Central memory CD4-positive, alpha-beta T cell (primary cell): ENCODE measurements around the gene DCAF10.
"Not testable (repeated sequence)": the region's sequence is repeated elsewhere in the genome, so short reads cannot be mapped to it uniquely, and the experiment has no call there.

Source experiments
- DNase-seq: peaks from one replicate; pipeline ENCODE4 v3.0.0; 2022

DCAF10 gene

DNA sequence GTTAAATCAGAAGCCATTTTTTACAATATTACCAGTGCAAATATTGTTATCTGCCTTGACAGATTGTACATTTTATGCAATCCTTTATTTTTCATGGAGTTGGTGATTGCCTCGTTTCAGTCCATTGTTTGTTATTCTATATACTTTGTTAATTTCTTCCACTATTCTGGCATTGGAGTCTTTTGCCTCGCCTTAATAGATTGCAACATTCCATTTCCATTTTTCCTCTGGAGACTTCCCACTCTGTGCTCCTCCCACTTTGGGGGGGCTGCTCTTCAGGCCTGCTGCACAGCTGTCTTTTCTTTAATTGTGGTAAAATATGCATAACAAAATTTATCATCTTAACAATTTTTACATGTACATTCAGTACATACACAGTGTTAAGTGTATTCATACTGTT lies 4.4 kb upstream of the DCAF10 start:
- DNase-seq, result no peak

DNA sequence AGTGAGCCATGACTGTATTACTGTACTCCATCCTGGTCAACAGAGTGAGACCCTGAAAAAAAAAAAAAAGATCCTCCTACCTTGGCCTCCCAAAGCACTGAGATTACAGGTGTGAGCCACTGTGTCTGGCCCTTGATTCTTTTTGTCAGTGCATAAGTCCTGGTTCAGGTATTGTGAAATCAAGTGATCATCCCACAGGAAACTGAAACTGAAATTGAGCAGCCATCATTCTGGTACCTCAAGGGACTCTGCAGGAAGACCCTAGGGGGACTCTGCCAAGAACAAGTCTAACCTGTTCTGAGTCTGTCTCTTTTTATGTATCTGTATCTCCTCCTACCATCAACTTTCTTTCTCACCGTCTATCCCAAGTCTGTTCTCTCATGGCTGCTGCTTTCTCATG lies 1.9 kb upstream of the DCAF10 start:
- DNase-seq, result no peak

- DNase-seq, result no peak
Measured at GRCh38 chr9:37801287-37801850, 772 bp downstream of the DCAF10 start.

GRCh38 chr9:37801959-37802711 lies 1.5 kb downstream of the DCAF10 start:
- DNase-seq, result no peak

DNA sequence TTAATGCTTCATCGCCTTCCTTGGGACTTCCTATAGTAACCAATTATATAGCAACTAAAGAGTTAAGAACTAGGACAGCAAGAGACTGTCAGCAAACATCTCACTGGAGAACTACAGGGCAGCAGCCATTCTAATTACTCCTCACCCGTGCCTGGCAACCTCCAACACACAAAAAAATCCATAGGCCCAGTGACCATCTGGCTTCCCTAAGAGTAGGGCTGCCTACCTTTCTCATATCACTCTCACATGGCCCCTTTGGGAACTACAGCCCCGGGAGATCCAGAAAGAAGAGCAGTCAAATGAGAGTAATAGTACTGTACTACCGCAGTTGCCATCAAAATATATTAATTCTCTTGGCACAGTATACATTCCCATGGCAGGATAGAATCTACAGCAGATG lies 5.7 kb downstream of the DCAF10 start:
- no peak for DNase-seq

- DNase-seq, result not testable (repeated sequence)
Measured at GRCh38 chr9:37809676-37810075, 9.1 kb downstream of the DCAF10 start.

- DNase-seq, result no peak
Measured at GRCh38 chr9:37811906-37812476, 11.4 kb downstream of the DCAF10 start.

DNA sequence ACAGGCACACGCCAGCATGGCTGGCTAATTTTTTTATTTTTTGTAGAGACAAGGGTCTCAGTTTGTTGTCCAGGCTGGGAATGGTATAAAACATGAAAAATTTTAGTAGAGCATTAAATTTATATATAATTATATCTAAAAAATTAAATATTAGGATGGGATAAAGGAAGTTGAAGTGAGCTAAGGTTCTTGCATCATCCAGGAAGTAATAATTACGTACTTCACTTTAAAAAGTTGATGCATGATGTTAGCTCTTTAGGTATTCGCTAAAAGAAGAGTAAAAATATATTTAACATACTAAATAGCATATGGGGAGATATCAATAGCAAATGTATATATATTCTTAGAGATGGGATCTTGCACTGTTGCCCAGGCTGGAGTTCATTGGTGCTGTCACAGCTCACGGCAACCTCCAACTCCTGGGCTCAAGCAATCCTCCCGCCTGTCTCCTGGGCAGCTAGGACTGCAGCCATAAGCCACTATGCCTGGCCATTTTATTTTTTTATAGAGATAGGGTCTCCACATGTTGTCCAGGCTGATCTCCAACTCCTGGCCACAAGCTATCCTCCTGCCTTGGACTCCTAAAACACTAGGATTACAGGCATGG lies 12.3 kb downstream of the DCAF10 start:
- DNase-seq, result no peak

DNA sequence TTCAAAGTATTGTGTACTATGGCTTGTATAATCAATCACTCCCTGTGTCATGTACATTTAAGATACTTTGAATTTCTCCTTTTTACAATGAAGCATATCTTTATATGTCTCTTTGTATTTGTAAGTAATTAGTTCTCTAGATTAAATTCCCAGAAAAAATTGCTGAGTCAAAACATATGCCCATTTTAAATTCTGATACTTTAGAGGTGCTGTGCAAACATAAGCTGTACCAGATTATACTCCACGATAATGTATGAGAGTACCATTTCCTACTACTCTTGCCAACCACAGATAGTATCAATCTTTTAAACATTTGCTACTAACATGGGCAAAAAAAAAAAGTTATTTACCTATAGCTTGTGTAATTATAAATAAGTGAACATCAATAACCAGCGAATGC lies 18.3 kb downstream of the DCAF10 start:
- no peak for DNase-seq

DNA sequence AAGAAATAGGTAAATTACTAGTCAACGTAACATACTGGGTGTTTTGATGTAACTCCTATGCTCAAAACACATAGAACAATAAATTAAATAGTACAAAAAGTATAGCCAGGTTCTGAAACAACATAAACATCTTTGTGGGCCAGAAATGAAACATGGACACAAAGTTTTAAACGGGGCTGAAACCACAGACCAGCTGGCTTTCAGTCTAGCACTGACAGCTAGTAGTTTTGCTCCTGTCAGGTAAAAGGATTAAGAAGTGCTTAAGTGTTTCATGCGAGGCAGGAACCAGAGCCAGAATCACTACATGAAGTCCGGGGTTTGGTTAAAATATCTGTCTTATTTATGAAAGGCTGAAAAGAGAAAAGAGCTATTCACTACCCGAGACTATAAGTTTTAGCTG lies 19.5 kb downstream of the DCAF10 start:
- no peak for DNase-seq

- not testable (repeated sequence) for DNase-seq
Measured at GRCh38 chr9:37825174-37825573, 24.6 kb downstream of the DCAF10 start.

- no peak for DNase-seq
Measured at GRCh38 chr9:37827483-37828165, 27.0 kb downstream of the DCAF10 start.

DNA sequence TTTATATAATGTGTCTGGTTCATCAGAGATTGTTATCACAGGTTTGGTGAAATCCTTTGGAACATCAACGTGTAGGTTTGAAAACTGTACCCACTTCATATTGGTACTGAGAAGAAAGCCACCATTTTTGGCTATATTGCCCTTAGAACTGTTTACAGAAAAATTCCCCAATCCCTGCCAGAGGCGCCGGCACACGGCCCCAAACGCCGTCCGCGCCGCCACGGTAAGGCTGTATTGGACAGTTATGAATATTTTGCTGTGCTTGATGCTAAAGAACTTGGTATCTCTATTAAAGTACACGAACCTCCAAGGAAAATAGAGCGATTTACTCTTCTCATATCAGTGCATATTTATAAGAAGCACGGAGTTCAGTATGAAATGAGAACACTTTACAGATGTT lies 35.2 kb downstream of the DCAF10 start:
- DNase-seq, result no peak

GRCh38 chr9:37836386-37836785 lies 35.8 kb downstream of the DCAF10 start:
- no peak for DNase-seq

DNA sequence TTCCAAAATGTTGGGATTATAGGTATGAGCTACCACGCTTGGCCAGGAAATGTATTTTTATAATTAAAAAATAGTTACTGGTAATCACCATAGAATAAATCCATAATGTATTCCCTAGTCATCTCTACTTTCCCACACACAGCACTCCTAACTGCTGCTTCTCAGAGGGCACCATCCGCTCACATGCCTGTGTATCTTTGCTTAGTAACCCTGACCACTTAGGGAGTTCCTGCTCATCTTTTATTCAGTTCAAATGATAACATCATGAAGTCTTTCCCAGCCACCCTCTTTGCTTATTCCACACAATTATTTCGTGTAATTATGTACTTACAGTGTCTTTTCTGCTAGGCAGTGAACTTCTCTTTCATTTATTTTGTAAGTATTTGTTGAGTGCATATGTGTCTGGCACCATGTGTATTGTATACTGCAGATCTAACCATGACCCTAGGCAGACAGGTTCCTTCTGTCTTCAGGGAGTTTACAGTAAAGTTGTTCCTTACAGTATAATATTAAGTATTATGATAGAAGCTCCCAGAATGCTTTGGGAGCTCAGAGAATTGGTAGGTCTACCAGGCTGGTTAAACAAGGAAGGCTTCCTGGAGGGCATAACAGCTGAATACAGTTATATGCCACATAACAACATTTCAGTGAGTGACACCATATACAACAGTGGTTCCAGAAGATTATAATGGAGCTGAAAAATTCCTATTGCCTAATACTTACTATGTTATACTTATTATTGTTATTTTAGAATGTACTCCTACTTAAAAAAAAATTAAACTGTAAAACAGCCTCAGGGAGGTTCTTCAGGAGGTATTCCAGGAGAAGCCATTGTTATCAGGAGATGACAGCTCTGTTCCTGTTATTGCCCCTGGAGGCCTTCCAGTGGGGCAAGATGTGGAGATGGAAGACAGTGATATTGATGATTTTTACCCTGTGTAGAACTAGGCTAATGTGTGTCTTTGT lies 39.2 kb downstream of the DCAF10 start:
- no peak for DNase-seq

- DNase-seq, result no peak
Measured at GRCh38 chr9:37840560-37841194, 40.1 kb downstream of the DCAF10 start.

DNA sequence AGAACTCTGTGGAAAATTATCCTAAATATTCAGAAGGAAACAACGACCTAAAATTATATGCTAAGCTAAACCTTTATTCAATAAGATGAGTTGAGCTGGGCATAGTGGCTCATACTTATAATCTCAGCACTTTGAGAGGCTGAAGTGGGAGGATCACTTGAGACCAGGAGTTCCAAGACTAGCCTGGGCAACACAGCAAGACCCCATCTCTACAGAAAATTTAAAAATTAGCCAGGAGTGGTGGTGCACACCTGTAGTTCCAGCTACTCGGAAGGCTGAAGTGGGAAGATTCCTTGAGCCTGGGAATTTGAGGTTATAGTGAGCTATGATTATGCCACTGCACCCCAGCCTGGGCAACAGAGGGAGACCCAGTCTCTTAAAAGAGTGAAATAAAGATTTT lies 51.6 kb downstream of the DCAF10 start:
- no peak for DNase-seq

- no peak for DNase-seq
Measured at GRCh38 chr9:37856551-37856950, 56.0 kb downstream of the DCAF10 start.

- no peak for DNase-seq
Measured at GRCh38 chr9:37859043-37859442, 58.4 kb downstream of the DCAF10 start.

DNA sequence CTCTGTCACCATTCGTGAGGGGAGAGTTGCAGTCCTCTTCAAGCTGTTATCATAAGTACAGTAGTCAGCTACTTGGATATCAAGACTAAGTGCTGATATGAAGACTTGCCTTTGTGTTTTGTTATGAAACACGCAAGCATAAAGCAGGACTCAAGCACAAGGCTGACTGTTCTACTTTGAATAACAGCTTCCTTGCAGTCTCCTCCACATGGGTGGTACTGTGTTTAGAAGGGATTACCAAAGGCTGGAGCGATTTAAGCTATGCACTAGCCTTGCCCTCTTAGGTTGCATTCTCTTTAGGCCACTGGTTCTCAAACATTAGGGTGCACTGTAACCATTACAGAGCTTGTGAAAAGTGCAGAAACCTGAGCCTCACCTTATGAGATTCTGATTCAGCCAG lies 61.9 kb downstream of the DCAF10 start:
- no peak for DNase-seq

- no peak for DNase-seq
Measured at GRCh38 chr9:37870081-37870798, 69.6 kb downstream of the DCAF10 start.
